GM23248 (cell line): ENCODE measurements around the gene ADORA3.

Source experiments
- EZH2 ChIP-seq: fragments of 200-600 bp; sonication (generic); IDR thresholded peaks from 2 replicates; pipeline ENCODE4 v1.6.1; 2018; ENCODE audit warnings: antibody characterized with exemption, mild to moderate bottlenecking; ENCODE audit not compliant: insufficient read depth, poor library complexity, severe bottlenecking
- EZH2phosphoT487 ChIP-seq: fragments of 200-600 bp; sonication (generic); IDR thresholded peaks from 2 replicates; pipeline ENCODE4 v1.6.1; 2018; ENCODE audit warnings: antibody characterized with exemption, moderate library complexity, mild to moderate bottlenecking, low read depth; ENCODE audit not compliant: insufficient read depth

GRCh38 chr1:111461765-111462164 is 41.7 kb downstream of the ADORA3 start:
- TF ChIP-seq EZH2 (no peak), EZH2phosphoT487 (no peak)
